ENCODE measurements around the gene UNKL.

Gene UNKL

GRCh38 chr16:1437606-1438005 lies 23.1 kb upstream of the UNKL start:
- H2AFZ ChIP-seq (ENCODE audit: low read length, unreplicated experiment), result no peak overlapping the region
- no peaks in the 10 kb centered on the region for H3K79me2 ChIP-seq (ENCODE audit: control insufficient read depth, insufficient read depth, low read length, unreplicated experiment)
- no peaks in the 10 kb centered on the region for H3K4me1 ChIP-seq (ENCODE audit: control insufficient read depth, insufficient read depth, low read length, unreplicated experiment)
- no peak overlapping the region for H3K27ac ChIP-seq (ENCODE audit: low read depth, low read length)
- H3K36me3 ChIP-seq (ENCODE audit: insufficient read depth, low read length), result no peaks in the 10 kb centered on the region
- H3K4me3 ChIP-seq (ENCODE audit: low read depth, low read length), result no peak overlapping the region
- H3K27me3 ChIP-seq (ENCODE audit: insufficient read depth, low read length), result no peaks in the 10 kb centered on the region

DNA sequence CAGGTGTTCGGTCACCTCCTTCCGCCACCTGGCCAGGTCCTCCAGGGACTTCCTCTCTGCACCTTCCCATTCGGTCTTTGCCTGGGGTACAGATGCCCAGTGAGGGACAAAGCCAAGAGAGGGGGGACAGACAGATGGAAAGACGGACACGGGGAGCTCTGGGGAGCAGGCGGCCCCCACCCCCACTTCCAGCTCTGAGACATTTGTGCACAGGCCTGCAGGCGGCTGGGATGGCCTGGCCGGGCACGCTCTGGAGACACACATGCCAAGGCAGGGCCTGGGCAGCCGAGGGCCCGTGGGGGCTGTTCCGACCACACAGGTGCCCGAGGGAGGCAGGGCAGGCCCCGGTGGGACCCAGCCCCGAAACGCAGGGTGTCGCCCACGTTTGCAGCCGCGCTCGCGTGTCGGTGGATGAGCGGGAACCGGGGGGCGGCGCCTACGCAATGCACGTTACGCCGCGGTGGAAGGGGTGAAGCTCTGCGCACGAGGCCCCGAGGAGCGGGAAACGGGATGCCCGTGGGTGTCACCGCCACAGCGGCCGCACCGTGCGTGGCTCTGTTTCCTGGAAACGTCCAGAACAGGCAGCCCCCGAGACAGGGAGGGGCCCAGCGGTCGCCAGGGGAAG lies 22.3 kb upstream of the UNKL start:
- H3K79me2 ChIP-seq (ENCODE audit: control insufficient read depth, insufficient read depth, low read length, unreplicated experiment), result no peaks in the 10 kb centered on the region

GRCh38 chr16:1435921-1436697 lies 21.6 kb upstream of the UNKL start:
- Histone ChIP-seq H3K4me3 (ENCODE audit: low read depth, low read length) (no peak overlapping the region), H3K4me1 (ENCODE audit: control insufficient read depth, insufficient read depth, low read length, unreplicated experiment) (no peaks in the 10 kb centered on the region), H3K27ac (ENCODE audit: low read depth, low read length) (no peak overlapping the region), H2AFZ (ENCODE audit: low read length, unreplicated experiment) (no peak overlapping the region), H3K36me3 (ENCODE audit: insufficient read depth, low read length) (no peaks in the 10 kb centered on the region), H3K79me2 (ENCODE audit: control insufficient read depth, insufficient read depth, low read length, unreplicated experiment) (no peaks in the 10 kb centered on the region), H3K27me3 (ENCODE audit: insufficient read depth, low read length) (no peaks in the 10 kb centered on the region)

More for the DNA sequence above, 22.3 kb upstream of the UNKL start:
- H2AFZ ChIP-seq (ENCODE audit: low read length, unreplicated experiment), result no peak overlapping the region
- H3K4me3 ChIP-seq (ENCODE audit: low read depth, low read length), result no peak overlapping the region
- no peaks in the 10 kb centered on the region for H3K27me3 ChIP-seq (ENCODE audit: insufficient read depth, low read length)
- no peaks in the 10 kb centered on the region for H3K4me1 ChIP-seq (ENCODE audit: control insufficient read depth, insufficient read depth, low read length, unreplicated experiment)
- no peaks in the 10 kb centered on the region for H3K36me3 ChIP-seq (ENCODE audit: insufficient read depth, low read length)
- H3K27ac ChIP-seq (ENCODE audit: low read depth, low read length), result no peak overlapping the region

GRCh38 chr16:1434644-1435592 lies 20.4 kb upstream of the UNKL start:
- Histone ChIP-seq H3K4me1 (ENCODE audit: control insufficient read depth, insufficient read depth, low read length, unreplicated experiment) (no peaks in the 10 kb centered on the region), H3K27ac (ENCODE audit: low read depth, low read length) (no peak overlapping the region), H2AFZ (ENCODE audit: low read length, unreplicated experiment) (no peak overlapping the region), H3K4me3 (ENCODE audit: low read depth, low read length) (no peak overlapping the region), H3K79me2 (ENCODE audit: control insufficient read depth, insufficient read depth, low read length, unreplicated experiment) (no peaks in the 10 kb centered on the region), H3K36me3 (ENCODE audit: insufficient read depth, low read length) (no peaks in the 10 kb centered on the region), H3K27me3 (ENCODE audit: insufficient read depth, low read length) (no peaks in the 10 kb centered on the region)

DNA sequence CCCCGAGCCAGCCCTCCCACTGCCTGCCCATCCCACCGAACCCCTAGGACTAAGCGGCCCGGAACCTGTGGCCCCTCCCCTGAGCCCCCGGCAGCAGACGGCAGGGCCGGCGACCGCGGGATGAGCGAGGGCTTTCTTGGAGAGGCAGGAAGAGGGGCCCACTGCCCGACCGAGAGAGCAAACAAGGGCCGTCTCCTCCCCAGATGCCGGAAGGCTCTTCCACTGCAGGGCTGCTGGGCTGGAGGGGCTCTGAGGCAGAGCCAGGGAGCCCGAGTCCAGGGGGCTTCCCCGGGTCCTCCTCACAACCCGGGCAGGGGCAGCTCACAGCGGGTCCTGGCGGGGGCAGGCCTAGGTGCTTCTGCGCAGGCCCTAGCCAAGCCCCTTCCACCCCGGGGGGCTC lies 19.3 kb upstream of the UNKL start:
- no peak overlapping the region for H2AFZ ChIP-seq (ENCODE audit: low read length, unreplicated experiment)
- H3K4me1 ChIP-seq (ENCODE audit: control insufficient read depth, insufficient read depth, low read length, unreplicated experiment), result no peaks in the 10 kb centered on the region
- no peaks in the 10 kb centered on the region for H3K79me2 ChIP-seq (ENCODE audit: control insufficient read depth, insufficient read depth, low read length, unreplicated experiment)
- no peak overlapping the region for H3K4me3 ChIP-seq (ENCODE audit: low read depth, low read length)
- H3K36me3 ChIP-seq (ENCODE audit: insufficient read depth, low read length), result no peaks in the 10 kb centered on the region
- H3K27me3 ChIP-seq (ENCODE audit: insufficient read depth, low read length), result no peaks in the 10 kb centered on the region
- no peak overlapping the region for H3K27ac ChIP-seq (ENCODE audit: low read depth, low read length)

- no peaks in the 10 kb centered on the region for H3K4me1 ChIP-seq (ENCODE audit: control insufficient read depth, insufficient read depth, low read length, unreplicated experiment)
- H3K36me3 ChIP-seq (ENCODE audit: insufficient read depth, low read length), result no peaks in the 10 kb centered on the region
- H3K27me3 ChIP-seq (ENCODE audit: insufficient read depth, low read length), result no peaks in the 10 kb centered on the region
- no peak overlapping the region for H3K4me3 ChIP-seq (ENCODE audit: low read depth, low read length)
- no peaks in the 10 kb centered on the region for H3K79me2 ChIP-seq (ENCODE audit: control insufficient read depth, insufficient read depth, low read length, unreplicated experiment)
- H2AFZ ChIP-seq (ENCODE audit: low read length, unreplicated experiment), result no peak overlapping the region
- no peak overlapping the region for H3K27ac ChIP-seq (ENCODE audit: low read depth, low read length)
Observed at GRCh38 chr16:1433263-1433560, 18.7 kb upstream of the UNKL start.

DNA sequence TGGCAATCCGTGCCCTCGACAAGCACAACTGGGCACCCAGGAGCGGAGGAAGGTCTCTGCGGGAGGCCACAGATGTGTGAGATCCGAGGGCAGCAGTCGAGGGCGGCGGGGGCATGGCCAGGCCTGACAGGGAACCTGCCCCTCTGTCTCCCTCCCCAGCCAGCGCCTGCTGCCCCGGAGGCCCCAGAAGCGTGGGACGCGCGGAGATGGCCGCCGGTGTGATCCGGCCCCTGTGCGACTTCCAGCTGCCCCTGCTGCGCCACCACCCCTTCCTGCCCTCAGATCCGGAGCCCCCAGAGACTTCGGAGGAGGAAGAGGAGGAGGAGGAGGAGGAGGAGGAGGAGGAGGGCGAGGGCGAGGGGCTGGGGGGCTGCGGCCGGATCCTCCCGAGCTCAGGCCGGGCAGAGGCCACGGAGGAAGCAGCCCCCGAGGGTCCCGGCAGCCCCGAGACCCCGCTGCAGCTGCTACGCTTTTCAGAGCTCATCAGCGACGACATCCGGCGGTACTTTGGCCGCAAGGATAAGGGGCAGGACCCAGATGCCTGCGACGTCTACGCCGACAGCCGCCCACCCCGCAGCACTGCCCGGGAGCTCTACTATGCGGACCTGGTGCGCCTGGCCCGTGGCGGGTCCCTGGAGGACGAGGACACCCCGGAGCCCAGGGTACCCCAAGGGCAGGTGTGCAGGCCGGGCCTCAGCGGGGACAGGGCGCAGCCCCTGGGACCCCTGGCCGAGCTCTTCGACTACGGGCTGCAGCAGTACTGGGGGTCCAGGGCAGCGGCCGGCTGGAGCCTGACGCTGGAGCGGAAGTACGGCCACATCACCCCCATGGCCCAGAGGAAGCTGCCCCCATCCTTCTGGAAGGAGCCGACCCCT lies 18.1 kb upstream of the UNKL start:
- H3K4me3 ChIP-seq (ENCODE audit: low read depth, low read length), result no peak overlapping the region
- no peaks in the 10 kb centered on the region for H3K27me3 ChIP-seq (ENCODE audit: insufficient read depth, low read length)

DNA sequence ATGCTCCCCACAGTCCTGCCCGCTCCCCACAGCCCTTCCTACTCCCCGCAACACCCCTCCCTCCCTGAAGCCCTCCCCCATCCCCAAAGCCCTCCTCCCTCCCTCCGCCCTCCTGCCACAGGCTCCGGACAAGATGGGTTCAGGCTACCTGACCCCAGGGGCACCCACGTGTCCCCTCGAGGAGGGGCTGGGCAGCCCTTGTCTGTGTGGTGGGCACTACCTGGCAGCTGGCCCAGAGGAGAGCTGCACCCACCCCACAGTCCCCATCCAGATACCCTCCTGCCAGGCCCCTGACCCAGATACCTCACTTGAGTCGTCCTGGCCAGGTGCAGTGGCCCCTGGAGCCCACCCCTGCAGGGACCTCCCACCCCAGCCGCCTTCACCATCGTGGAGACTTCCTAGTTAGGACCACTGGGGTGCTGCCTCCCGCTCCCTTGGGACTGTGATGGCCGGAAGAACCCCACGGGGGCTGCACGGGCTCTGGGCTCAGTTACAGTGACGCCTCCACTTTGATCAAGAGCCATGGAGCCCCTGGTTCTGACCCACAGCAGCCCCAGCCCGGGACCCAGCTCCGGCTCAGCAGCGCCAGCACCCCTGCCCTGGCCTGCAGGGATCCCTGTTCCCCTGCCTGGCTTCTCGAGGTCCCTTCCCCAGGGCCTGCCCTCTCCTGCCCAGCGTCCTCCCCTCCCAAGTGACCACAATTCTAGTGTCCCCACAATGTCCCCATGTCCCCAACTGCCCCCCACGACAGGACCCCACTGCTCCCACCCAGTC lies 17.2 kb upstream of the UNKL start:
- no peaks in the 10 kb centered on the region for H3K36me3 ChIP-seq (ENCODE audit: insufficient read depth, low read length)
- no peak overlapping the region for H3K27ac ChIP-seq (ENCODE audit: low read depth, low read length)
- no peak overlapping the region for H3K4me3 ChIP-seq (ENCODE audit: low read depth, low read length)
- no peaks in the 10 kb centered on the region for H3K4me1 ChIP-seq (ENCODE audit: control insufficient read depth, insufficient read depth, low read length, unreplicated experiment)
- H3K27me3 ChIP-seq (ENCODE audit: insufficient read depth, low read length), result no peaks in the 10 kb centered on the region
- H3K79me2 ChIP-seq (ENCODE audit: control insufficient read depth, insufficient read depth, low read length, unreplicated experiment), result no peaks in the 10 kb centered on the region
- no peak overlapping the region for H2AFZ ChIP-seq (ENCODE audit: low read length, unreplicated experiment)

More for the DNA sequence above, 18.1 kb upstream of the UNKL start:
- Histone ChIP-seq H3K27ac (ENCODE audit: low read depth, low read length) (no peak overlapping the region), H2AFZ (ENCODE audit: low read length, unreplicated experiment) (no peak overlapping the region), H3K36me3 (ENCODE audit: insufficient read depth, low read length) (no peaks in the 10 kb centered on the region), H3K79me2 (ENCODE audit: control insufficient read depth, insufficient read depth, low read length, unreplicated experiment) (no peaks in the 10 kb centered on the region), H3K4me1 (ENCODE audit: control insufficient read depth, insufficient read depth, low read length, unreplicated experiment) (no peaks in the 10 kb centered on the region)

DNA sequence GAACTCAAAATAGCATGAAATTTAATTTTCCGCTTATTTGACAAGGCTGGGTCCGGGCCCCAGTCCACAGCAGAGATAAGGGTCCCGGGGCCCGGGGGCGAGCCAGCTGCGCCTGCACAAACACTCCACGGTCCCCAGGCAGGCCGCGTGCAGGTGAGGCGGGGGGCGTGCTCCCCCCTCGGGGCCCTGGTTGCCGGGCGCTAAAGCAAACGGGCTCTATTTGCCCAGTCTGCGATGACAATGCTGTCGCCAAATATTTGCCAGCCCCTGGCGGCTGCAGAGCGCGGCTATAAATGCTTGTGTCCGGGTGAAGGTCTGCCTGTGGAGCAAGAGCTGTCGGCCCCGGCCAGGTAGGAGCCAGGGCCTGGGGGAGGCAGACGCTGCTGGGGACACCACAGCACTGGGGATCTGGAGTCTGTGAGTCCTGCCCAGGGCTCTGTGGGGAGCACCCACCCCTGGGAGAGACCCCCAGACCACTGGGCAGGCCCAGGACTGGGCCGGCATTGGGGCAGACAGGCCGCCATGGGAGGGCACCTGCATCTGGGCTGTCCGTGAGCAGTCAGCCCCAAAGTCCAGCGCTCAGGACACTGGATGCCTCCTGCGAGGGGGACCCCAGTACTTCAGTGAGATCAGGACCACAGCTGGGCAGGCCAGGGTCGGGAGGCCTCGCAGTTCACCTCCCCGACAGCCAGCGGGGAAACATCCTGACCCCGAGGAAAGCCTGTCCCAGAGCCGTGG lies 16.4 kb upstream of the UNKL start, which contains the start of gene PERCC1:
TSS of gene PERCC1 (plus strand) at position 320 of the 738 bp plus-strand sequence. CDS start 1,516 bp downstream, outside the sequence.
- no peak within 1 kb of the TSS for H3K4me3 ChIP-seq (ENCODE audit: low read depth, low read length)
- no peaks in the 10 kb centered on the region for H3K36me3 ChIP-seq (ENCODE audit: insufficient read depth, low read length)
- no peaks in the 10 kb centered on the region for H3K4me1 ChIP-seq (ENCODE audit: control insufficient read depth, insufficient read depth, low read length, unreplicated experiment)
- H3K79me2 ChIP-seq (ENCODE audit: control insufficient read depth, insufficient read depth, low read length, unreplicated experiment), result no peaks in the 10 kb centered on the region
- no peak within 1 kb of the TSS for H2AFZ ChIP-seq (ENCODE audit: low read length, unreplicated experiment)
- H3K27me3 ChIP-seq (ENCODE audit: insufficient read depth, low read length), result no peaks in the 10 kb centered on the region
- no peak within 1 kb of the TSS for H3K27ac ChIP-seq (ENCODE audit: low read depth, low read length)
